HG02943 (cell line): Measurements from ENCODE around the gene CELF3.
"Not testable (repeated sequence)": the region's sequence is repeated elsewhere in the genome, so short reads cannot be mapped to it uniquely, and the experiment has no call there.

ENCODE experiments used
- ATAC-seq: cut with Tn5 transposase; IDR thresholded peaks from one replicate; pipeline ENCODE4 v1.9.1; 2021; ENCODE audit warnings: mild to moderate bottlenecking, low read depth, moderate library complexity; ENCODE audit not compliant: unreplicated experiment

The CELF3 gene

DNA sequence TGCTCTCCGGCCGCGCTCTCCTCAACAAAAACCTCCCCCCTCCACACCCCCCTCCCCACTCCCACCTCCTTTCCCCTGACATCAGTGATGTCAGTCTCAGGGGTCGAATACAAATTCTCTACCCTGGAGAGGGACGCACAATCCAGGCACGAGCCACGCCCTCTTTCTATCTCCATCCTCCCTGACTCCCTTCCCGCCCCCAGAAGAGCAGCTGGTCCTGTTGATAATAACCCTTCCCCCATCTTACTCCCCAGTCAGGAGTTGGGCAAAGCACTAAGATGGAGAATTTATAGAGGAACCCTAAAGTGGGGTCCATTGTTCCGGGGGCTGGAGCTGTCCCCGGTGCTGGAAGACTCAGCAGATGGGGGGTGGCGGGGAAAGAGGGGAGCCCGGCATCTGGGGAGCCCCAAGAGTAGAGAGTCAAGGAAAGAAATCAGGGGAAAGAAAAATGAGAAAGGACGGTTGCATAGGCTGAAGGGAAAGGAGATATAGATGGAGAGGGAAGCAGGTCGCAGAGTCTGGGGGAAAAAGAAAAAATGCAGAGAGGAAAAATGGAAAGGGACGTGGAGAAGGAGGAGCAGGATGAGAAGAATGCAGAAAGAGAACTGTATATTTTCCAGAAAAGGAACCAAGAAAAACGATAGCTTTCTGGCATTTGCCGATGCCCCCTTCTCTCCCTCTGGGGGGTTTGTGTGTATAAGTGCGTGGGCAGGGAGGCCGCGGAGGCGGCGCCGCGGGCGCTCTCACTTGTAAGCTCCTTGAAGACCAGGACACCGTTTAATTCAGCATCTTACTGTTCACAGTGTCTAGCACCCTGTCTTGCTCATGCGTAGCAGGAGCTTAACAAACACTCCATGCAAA is at the start of gene CELF3:
CELF3 (minus strand) TSS at position 33 of the 861 bp plus-strand sequence. CDS start 783 bp downstream, outside the sequence.
- ATAC-seq, result no peak

DNA sequence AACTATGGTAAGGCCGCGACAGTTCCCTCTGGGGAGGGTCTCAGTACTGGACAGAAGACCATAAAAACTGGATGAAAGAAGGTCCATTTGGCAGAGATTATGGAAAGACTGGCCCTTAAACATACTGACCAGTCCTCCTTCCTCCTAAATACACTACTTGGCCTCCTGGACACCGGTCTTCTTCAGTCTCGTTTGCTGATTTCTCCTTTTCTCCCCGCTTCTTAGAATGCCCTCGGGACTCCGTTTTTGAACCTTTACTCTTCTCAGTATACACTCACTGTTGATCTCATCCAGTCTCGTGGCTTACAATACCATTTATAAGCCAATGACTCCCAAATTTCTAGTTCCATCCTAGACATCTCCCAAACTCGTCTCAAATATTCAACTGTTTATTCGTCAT is 47.4 kb upstream of the CELF3 start:
- ATAC-seq, result no peak

DNA sequence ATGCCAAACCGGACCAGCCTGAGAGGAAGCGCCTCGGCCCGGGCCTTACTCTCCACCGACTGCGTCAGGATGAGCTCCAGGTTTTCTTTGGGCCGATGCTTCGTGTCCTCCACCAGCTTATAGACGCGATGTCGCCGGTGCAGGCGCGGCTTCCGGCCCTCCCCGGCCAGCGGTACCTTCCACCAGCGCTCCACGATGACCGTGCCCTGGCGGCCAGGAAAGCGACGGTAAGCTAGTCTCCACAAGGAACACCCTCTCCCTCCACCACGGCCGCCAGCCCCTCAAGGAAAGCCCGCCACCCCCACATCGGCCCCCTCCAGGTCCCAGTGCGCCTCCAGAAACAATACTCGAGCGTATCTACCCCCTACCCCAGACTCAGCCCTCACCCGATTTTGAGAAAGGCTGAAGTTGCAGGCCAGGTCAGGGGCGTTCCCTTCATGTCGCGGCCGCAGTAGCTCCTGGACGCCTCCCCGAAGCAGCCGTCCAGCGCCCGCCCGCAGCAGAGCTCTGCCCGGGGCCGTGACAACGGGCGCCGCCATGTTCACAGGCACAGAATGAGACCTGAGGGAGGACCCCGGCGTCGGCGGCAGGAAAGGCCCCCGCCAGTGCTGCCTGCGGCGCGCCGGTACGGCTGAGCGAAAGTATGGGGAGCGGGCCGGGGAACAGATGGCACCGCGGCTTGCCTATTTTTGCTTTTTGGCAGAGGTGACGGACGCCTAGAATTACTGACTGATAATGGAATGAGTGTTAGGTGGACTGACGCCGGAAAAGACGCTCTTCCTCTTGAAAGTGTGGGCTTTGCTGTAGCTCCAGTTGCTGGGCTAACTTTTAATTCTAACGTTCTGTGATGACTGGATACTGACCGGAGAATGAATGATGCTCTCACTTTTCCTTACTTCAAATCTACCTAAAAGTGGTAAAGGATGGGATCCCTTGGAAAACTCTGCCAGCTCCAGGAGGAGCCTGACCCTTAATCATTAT is 46.6 kb upstream of the CELF3 start, which contains the start of gene MRPL9:
MRPL9 (minus strand) TSS at position 556 of the 981 bp plus-strand sequence; CDS start at position 539, 17 bp downstream.
- ATAC-seq, result peak; percentile 93

DNA sequence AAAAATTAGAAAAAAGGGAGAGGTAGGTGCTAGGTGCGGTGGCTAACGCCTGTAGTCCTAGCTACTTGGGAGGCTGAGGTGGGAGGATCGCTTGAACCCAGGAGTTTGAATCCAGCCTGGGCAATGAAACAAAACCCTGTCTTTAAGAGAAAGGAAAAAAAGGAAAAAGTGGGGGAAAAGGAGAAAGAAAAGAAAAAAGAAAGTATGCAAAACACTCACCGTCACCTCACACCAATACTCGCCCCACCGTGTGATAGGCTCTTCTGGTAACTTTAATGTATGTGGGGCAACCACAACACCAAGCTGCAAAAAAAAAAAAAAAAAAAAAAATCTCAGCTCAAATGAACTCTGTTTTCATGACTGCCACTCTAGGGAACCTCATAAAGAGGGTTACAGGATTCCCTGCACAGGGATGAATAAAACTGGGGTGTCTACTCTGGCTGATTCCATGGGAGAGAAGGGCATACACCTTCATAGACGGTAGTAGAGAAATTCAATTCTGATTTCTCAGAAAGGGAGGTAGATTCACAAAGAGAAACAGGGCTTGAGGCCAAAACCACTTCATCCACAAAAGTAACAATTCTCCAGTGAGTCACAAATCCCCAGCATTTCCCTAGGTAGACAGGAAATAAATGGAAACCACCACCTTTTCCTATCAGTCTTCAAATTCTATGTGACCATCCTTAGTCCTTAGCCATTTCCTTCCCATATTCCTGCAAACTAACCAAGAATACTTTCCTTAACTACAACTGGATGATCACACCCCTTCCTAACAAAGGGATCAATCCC is 44.2 kb upstream of the CELF3 start:
- ATAC-seq, result no peak

DNA sequence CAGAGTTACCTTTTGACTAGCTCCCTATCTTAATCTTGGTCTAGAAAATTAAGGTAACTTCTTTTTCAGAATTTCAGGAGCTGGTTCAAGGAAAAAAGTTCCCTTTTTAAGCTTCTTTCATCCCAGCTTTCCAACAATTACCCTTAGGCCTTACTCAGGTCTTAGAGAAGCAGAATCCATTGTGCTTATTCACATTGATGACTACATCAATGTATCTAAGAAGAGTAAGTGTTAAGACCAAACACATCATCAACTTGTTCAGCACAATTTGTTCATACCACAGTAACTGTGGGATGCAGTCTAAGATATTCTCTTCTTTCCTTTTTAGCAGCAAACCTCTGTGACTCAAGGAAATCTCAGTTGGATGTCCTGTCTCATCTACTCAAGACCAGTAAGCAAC is 42.6 kb upstream of the CELF3 start:
- ATAC-seq, result no peak

DNA sequence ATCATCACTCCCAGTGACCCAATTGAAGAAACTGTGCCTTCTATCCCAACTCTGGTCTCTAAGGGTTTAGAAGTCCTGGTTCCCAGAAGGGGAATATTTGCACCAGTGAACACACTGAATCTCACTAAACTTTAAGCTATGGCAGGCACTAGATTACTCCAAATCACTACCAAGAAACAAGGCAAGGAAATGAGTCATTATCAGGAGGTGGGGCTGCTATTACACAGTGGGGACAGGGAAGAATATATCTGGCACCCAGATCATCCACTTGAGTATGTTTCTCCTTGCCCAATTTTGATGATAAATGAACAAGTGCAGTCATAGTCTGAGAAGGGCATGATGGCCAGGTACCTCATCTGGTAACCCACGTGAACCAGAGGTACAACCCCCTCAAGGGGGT is 39.7 kb upstream of the CELF3 start:
- no peak for ATAC-seq

DNA sequence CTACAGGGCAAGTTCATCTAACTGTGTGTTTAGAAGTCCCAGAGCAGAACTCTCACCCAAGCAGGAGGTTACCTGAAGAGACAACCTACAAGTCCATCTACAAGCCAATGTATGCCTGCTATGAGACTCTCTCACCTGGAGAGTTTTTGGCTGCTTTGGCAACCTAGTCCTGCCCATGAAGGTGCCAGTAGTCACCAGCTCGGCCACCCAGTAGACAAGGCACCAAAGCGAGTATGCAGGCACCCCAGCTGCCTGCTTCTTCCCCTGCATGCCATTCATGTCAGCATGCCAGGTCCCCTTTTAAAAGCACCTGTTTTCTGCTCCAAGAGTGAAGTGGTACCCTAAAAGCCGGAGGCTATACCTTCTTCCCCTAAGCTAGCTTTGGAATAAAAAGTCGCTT is 24.9 kb upstream of the CELF3 start:
- ATAC-seq, result no peak

DNA sequence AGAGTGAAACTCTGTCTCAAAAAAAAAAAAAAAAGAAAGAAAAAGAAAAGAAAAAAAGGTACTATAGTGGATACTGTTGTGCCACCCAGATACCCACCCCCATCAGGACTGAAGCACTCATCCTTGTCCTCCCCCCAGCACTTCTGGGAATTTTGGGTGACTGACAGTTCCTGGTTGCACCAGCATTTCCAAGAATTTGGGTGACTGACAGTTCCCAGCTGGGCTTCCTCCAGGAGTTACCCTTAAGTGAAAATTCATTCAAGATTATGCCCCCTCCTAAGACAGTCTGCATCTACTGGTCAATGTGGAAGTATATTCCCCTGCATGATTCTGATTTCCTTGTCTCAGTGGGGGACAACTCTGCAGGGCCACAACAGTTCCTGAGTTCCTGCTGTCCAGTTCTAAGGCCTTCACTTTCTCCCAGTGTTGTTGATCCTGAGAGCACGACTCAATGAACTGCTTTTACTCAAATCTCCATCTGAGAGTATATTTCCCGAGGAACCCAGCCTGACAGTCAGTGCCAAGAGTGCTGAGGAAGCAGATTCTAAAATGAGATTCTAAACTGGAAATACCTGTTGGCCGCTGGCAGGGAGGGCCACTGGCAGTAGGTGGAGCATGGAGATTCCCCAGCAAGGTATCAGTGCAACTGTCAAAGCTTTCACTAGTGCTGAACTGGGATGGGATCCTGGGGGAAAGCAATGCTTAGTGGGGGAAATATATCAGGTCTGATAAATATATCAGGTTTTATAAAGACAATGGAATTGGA is 23.2 kb upstream of the CELF3 start:
- ATAC-seq, result no peak

DNA sequence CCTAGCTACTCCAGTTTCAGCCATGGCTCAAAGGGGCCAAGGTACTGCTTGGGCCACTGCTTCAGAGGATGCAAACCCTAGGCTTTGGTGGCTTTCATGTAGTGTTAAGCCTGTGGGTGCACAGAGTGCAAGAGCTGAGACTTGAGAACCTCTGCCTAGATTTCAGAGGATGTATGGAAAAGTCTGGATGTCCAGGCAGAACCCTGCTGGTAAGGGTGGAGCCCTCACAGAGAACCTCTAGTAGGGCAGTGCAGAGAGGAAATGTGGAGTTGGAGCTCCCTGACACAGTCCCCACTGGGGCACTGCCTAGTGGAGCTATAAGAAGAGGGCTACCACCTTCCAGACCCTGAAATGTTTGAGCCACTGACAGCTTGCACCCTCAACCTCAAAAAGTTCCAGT is 20.9 kb upstream of the CELF3 start:
- ATAC-seq, result no peak

DNA sequence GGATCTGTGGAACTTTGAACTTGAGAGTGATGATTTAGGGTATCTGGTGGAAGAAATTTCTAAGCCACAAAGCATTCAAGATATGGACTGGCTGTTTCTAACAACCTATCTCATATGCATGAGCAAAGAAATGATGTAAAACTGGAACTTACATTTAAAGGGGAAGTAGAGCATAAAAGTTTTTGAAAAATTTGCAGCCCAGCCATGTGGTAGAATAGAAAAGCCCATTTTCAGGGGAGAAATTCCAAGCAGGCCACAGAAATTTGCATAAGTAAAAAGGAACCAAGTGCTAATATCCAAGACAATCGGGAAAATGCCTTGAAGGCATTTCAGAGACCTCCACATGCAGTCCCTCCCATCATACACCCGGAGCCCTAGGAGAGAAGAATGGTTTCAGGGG is 20.4 kb upstream of the CELF3 start:
- ATAC-seq, result no peak

DNA sequence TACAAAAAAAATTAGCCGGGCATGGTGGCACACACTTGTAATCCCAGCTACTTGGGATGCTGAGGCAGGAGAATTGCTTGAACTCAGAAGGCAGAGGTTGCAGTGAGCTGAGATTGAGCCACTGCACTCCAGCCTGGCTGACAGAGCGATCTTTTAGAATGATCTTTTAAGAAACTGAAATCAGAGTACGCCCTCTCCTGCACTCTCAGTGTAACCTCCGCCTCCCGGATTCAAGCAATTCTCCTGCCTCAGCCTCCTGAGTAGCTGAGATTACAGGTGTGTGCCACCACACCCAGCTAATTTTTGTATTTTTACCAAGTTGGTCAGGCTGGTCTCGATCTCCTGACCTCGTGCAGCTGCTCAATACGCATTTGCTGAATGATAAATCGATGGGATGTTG is 17.4 kb upstream of the CELF3 start:
- ATAC-seq, result not testable (repeated sequence)

DNA sequence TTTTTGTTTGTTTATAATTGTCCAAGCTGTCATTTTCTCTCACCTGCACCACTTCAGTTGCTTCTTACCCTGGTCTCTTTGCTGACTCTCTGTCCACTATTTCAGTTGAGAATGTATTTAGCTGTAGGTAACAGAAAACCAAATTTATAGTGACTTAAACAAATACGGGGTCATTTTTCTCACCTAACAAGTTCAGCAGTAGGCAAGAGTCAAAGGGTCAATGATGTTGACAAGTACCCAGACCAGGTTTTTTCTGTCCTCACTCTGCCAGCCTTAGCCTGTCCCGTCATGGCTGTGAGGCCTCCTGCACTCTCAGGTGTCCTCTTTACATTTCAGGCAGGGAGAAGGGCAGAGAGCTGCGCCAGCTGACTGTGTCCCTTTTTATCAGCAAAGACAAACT is 16.5 kb upstream of the CELF3 start:
- ATAC-seq, result no peak

DNA sequence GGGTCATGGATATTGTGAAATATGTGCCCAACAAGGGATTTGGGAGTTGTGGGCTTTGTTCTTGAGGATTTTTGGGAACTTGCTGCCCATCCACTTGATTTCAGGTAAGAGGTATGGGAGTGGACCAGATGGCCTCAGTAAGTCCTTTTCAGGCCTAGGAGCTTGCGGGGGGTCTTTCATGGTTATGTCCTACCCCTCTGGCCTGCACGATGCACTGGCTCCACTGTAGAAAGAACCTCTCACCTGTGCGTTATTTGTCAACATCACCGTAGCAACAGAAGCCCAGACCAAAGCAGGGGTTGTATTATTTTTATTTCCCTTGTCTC is 13.3 kb upstream of the CELF3 start:
- ATAC-seq, result no peak

DNA sequence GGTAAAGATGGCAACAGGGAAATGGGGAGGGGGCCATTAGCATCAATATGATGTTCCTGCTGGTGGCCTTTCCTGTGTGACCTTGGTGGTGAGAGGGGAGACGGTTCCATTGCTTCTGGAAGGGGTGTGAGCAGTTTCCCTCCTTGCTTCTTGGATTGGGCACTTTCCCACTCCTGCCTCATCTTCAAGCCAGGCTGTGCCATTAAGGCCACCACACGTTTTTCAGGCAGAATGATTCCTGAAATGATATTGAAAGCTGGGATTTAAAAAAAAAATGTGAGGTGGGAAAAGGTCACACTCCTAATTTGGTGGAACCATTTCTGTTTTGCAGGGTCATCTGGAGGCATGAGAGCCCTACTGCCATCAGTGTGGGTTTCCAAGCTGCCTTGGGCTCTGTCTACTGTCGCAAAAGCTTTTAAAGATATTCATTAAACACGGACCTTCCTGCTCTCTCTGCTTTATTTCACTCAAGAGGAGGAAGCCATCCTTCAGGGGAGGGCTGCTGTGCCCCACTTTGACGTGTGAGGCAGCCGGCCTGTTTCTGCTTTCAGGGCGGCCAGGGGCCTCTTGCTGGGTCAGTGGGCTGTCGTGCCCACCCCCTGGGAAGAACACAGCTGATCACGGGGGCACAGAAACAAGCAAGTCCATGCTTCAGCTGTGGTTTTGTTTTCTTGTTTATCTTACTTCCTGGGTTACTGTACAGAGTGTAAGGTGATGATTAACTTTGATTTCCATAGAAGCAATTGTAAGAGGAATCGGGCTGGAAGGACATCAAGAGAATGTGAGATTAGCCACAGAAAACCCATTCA is 12.8 kb upstream of the CELF3 start:
- ATAC-seq, result no peak

DNA sequence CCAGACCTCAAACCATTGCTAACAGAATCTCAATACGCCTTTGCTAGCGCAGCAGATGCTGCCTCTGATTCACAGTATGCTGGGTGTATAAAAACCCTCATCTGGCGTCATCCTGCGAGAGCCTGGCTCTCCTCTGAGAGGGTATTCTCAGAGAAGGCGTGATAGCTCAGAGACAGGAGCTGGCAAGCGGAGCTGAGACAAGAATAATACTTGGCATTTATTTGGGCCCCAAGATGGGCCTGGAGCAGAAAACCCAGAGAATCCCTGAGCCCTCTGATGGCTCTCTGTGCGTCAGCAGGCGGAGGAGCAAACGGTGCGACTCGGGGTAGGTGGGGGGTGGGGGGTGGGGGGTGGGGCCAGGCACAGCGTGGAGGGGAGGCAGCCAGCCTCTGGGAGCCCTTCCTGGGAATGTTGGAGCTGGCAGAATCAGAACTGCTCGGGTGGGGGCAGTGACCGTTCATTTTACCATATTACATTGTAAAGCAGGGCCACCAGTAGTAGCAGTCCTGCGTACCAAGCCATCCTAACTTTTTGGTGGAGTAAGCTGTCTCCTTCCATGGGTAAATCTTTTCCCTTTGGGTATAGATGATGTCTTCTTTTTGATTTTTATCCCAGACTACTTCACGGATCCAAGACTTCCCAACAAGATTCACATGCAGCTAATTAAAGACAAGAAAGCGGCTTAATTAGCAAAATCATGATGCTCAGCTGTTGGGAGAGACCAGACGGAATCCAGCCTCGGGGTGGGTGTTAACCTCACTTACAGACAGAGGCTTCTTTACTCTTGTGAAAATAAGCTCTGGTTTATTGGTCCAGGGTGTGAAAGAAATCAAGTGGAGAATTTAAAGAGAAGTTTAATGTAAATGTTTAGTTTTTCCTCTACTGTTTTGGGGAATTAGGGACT is 11.8 kb upstream of the CELF3 start:
- no peak for ATAC-seq

DNA sequence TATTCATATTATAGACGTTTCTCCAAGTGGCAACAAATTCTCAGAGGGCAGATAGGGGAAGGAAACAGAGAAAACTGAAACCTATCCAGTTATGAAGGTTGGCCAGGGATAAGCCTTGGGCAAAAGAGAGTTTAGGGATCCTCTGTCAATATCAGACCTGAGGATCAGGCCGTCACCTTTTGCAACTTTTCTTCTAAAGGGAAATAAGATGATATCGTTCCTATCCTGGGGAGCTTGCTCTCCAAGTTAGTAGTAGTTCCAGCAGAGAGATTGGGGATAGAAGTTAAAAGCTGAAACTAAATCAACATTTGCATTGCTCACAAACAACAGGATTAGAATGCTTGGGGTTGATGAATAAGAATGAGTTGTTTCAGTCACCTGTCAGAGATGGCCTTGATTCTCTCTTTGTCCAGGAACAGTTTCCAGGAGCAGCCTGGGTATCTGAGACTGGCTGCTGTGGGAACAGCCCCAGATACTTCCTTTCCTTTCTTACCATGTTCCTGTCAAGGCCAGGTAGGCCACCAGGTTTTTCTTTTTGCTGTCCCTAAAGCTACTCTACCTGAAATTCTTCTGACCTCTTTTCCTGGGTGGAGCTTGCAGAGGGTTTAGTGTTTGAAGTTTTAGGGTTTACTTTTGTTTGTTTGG is 7.2 kb upstream of the CELF3 start:
- ATAC-seq, result no peak

DNA sequence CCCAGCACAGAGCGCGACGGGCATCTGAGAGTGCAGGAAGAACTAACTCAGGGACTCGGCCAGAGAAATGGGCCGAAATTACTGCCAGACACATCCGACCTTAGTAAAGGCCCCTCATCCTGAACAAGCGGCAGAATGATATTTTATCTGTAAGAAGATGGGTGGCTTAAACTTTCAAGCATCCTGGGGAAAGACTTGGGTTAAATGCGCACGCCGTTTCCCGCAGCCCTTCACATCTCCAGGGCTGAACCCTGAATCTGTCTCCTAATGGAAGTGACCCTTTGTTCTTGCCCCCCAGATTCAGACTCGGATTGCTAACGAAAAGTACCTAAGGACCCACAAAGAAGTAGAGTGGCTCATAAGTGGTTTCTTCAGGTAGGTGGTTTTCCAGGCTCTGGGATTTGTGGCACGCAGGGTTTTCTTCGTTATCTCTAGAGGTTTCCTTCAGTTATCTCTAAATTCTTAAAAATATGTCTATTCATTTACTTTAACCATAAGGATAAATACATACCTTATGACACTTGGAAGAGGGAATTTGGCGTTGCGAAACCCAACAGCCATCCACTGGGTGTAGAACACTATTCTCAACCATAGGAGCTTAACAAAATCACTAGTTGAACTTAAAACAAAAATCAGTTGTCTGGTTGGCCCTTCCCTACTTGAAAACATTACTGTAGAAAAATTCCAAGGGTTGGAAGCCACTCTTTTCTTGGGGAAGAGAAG is 5.3 kb upstream of the CELF3 start:
- ATAC-seq, result no peak
